ENCODE results near the gene OR2C1. TPM values are rescaled to one million over a fixed set of nuclear protein-coding genes. Genes with fewer than 3 reads are reported as not detected.

The OR2C1 gene
- total RNA-seq, 2 experiments from 2014 or later, result not detected

- ChIA-PET CTCF (interaction anchor here (1.2 to 1.6 kb wide), 2 partner anchors 19 to 188 kb away, joined by 4 read pairs; no protein-coding TSS in a partner anchor), POLR2A (no interaction called here)
Observed at GRCh38 chr16:3383045-3383448, 27.4 kb downstream of the OR2C1 start.

- CTCF ChIA-PET, result no interaction called here
- POLR2A ChIA-PET, result no interaction called here
Observed at GRCh38 chr16:3388325-3388724, 32.6 kb downstream of the OR2C1 start.

- ChIA-PET POLR2A (no interaction called here), CTCF (no interaction called here)
Observed at GRCh38 chr16:3389663-3390338, 34.1 kb downstream of the OR2C1 start.

GRCh38 chr16:3400446-3400778 is 44.7 kb downstream of the OR2C1 start:
- ChIA-PET POLR2A (interaction anchor here (0.5 to 1.9 kb wide), 4 partner anchors 21 to 95 kb away, joined by 3 to 9 read pairs (median 4); partner anchors contain the start of genes NAA60, TIGD7, ZNF597 and ZNF75A), CTCF (interaction anchor here (0.6 kb wide), 2 partner anchors 10 to 112 kb away, joined by 3 read pairs; no protein-coding TSS in a partner anchor)

GRCh38 chr16:3400779-3401688 is 45.3 kb downstream of the OR2C1 start, which contains the start of the genes ZNF174 and ZSCAN32:
ZNF174 (plus strand) TSS chr16:3401215; CDS start chr16:3402005, 790 bp downstream.
ZSCAN32 (minus strand) TSS chr16:3401004; CDS start chr16:3397557, 3,447 bp downstream.
- POLR2A ChIA-PET, result interaction anchor here (0.5 to 1.9 kb wide), 6 partner anchors 15 to 96 kb away, joined by 3 to 9 read pairs (median 4); partner anchors contain the start of genes NAA60, TIGD7, ZNF597 and ZNF75A

GRCh38 chr16:3401719-3402397 is 46.2 kb downstream of the OR2C1 start:
- ChIA-PET CTCF (interaction anchor here (1.0 to 1.2 kb wide), 3 partner anchors 18 to 384 kb away, joined by 3 to 4 read pairs (median 3); partner anchors contain the start of gene CLDN6), POLR2A (interaction anchor here (0.6 to 1.9 kb wide), 4 partner anchors 42 to 97 kb away, joined by 3 to 9 read pairs (median 4); partner anchors contain the start of genes NAA60, TIGD7, ZNF597 and ZNF75A)

More at GRCh38 chr16:3400779-3401688, 45.3 kb downstream of the OR2C1 start, which contains the start of the genes ZNF174 and ZSCAN32:
- CTCF ChIA-PET, result interaction anchor here (0.6 to 1.2 kb wide), 5 partner anchors 9 to 383 kb away, joined by 3 to 4 read pairs (median 3); partner anchors contain the start of gene CLDN6

Other genes starting within 250 kb of the OR2C1 start
- gene ZNF205, start 243.3 kb upstream of the OR2C1 start, total RNA-seq, result under 1 TPM in 1 of 2 experiments, not detected in 1; 0.23 TPM
- gene ZNF213, start 220.9 kb upstream of the OR2C1 start, total RNA-seq, result 1 to 10 TPM; 8.6 to 9.2 TPM
- gene OR1F1, start 167.7 kb upstream of the OR2C1 start, total RNA-seq, result not detected
- 10 to 100 TPM; 11.3 to 11.8 TPM for gene ZNF200, start 120.7 kb upstream of the OR2C1 start, total RNA-seq
- under 1 TPM in 1 of 2 experiments, not detected in 1; 0.19 TPM for gene MEFV, start 99.3 kb upstream of the OR2C1 start, total RNA-seq
- gene ZNF263, start 72.4 kb upstream of the OR2C1 start, total RNA-seq, result 10 to 100 TPM; 26.2 to 27.0 TPM
- gene TIGD7, start 50.5 kb upstream of the OR2C1 start, total RNA-seq, result 1 to 10 TPM; 4.5 to 4.6 TPM
- gene ZNF75A, start 50.4 kb upstream of the OR2C1 start, total RNA-seq, result 10 to 100 TPM; 36.3 to 37.3 TPM
- gene ZSCAN32, start 45.1 kb downstream of the OR2C1 start, total RNA-seq, result 10 to 100 TPM; 11.8 to 13.1 TPM
- 10 to 100 TPM; 10.1 to 10.8 TPM for gene ZNF174, start 45.3 kb downstream of the OR2C1 start, total RNA-seq
- 1 to 10 TPM; 1.9 to 2.2 TPM for gene ZNF597, start 87.6 kb downstream of the OR2C1 start, total RNA-seq
- gene NAA60, start 87.8 kb downstream of the OR2C1 start, total RNA-seq, result 10 to 100 TPM; 34.4 to 36.5 TPM
- gene C16orf90, start 139.6 kb downstream of the OR2C1 start, total RNA-seq, result not detected
- gene CLUAP1, start 145.1 kb downstream of the OR2C1 start, total RNA-seq, result 10 to 100 TPM; 13.8 to 15.4 TPM
- 10 to 100 TPM; 12.6 TPM for gene NLRC3, start 221.5 kb downstream of the OR2C1 start, total RNA-seq